Hepatocyte (in vitro differentiated cells): ENCODE measurements around the gene FHDC1. TPM values are rescaled to one million over a fixed set of nuclear protein-coding genes. Genes with fewer than 3 reads are reported as not detected.

Experiments used
- DNase-seq: peaks from one replicate; pipeline ENCODE4 v3.0.0-alpha.2; 2016; ENCODE audit warnings: low spot score
- H2AFZ ChIP-seq: fragments of 200-600 bp; sonication (generic); 2 replicates; pipeline ENCODE4 v1.6.0; 2016; ENCODE audit warnings: antibody characterized with exemption, mild to moderate bottlenecking
- H3K27ac ChIP-seq: fragments of 200-600 bp; sonication (generic); 2 replicates; pipeline ENCODE4 v1.5.1; 2016; ENCODE audit warnings: mild to moderate bottlenecking
- H3K27me3 ChIP-seq: fragments of 200-600 bp; sonication (generic); 2 replicates; pipeline ENCODE4 v1.6.1; 2016
- H3K36me3 ChIP-seq: fragments of 200-600 bp; sonication (generic); replicated peaks from 2 replicates; pipeline ENCODE4 v1.5.1; 2016; ENCODE audit warnings: low read depth; ENCODE audit not compliant: insufficient read depth
- H3K4me1 ChIP-seq: fragments of 200-600 bp; sonication (generic); 2 replicates; pipeline ENCODE4 v1.5.1; 2016; ENCODE audit warnings: mild to moderate bottlenecking, moderate library complexity; ENCODE audit not compliant: insufficient read depth
- H3K4me2 ChIP-seq: fragments of 200-600 bp; sonication (generic); 2 replicates; pipeline ENCODE4 v1.6.0; 2016
- H3K4me3 ChIP-seq: fragments of 200-600 bp; sonication (generic); 2 replicates; pipeline ENCODE4 v1.5.1; 2016; ENCODE audit warnings: mild to moderate bottlenecking
- H3K79me2 ChIP-seq: fragments of 200-600 bp; sonication (generic); 2 replicates; pipeline ENCODE4 v1.6.0; 2017; ENCODE audit warnings: mild to moderate bottlenecking
- H3K9me2 ChIP-seq: fragments of 200-600 bp; sonication (generic); replicated peaks from 2 replicates; pipeline ENCODE4 v1.6.0; 2017; ENCODE audit warnings: mild to moderate bottlenecking; ENCODE audit not compliant: insufficient read depth
- H3K9me3 ChIP-seq: fragments of 200-600 bp; sonication (generic); 2 replicates; pipeline ENCODE4 v1.5.1; 2016; ENCODE audit warnings: low read depth, mild to moderate bottlenecking
- H4K20me1 ChIP-seq: fragments of 200-600 bp; sonication (generic); 2 replicates; pipeline ENCODE4 v1.6.0; 2016; ENCODE audit warnings: mild to moderate bottlenecking; ENCODE audit not compliant: insufficient read depth, poor library complexity, severe bottlenecking
- CTCF ChIP-seq: fragments of 200-600 bp; sonication (generic); IDR thresholded peaks from 2 replicates; pipeline ENCODE4 v1.5.1; 2016; ENCODE audit warnings: antibody characterized with exemption, mild to moderate bottlenecking; ENCODE audit not compliant: poor library complexity
- EZH2 ChIP-seq: fragments of 200-600 bp; sonication (generic); IDR thresholded peaks from 2 replicates; pipeline ENCODE4 v1.6.1; 2016; ENCODE audit warnings: antibody characterized with exemption, mild to moderate bottlenecking, borderline replicate concordance
- EZH2phosphoT487 ChIP-seq: fragments of 200-600 bp; sonication (generic); IDR thresholded peaks from one replicate; pipeline ENCODE4 v1.6.1; 2018; ENCODE audit warnings: antibody characterized with exemption, mild to moderate bottlenecking, low read depth, moderate library complexity; ENCODE audit not compliant: unreplicated experiment, severe bottlenecking
- WGBS: methylation state at CpG from one replicate; pipeline ENCODE4 v1.1.6; 2016; ENCODE audit warnings: low lambda C conversion rate; ENCODE audit errors: missing lambda C conversion rate; 5-methylcytosine and 5-hydroxymethylcytosine counted together
- polyA plus RNA-seq: library from polyadenylated mRNA; unstranded; fragments of >200 nt; fragmentation: Nextera tagmentation; extraction: Ambion mirVana; gene quantifications from 2 replicates; pipeline ENCODE4 v1.2.1, GENCODE V29; 2016
- total RNA-seq: library from RNA; depleted of rRNA; stranded (reverse); fragments of >200 nt; gene quantifications from 2 replicates; pipeline ENCODE4 v1.2.3, GENCODE V29; 2014

Gene FHDC1
- total and polyA plus RNA-seq, 2 experiments from 2014 or later = 2.1 to 3.1 TPM

GRCh38 chr4:152964335-152964734 is 28.2 kb downstream of the FHDC1 start:
- no peaks in the 10 kb centered on the region for H3K36me3 ChIP-seq

GRCh38 chr4:152965611-152966010 is 29.5 kb downstream of the FHDC1 start:
- Histone ChIP-seq H3K4me2 (no peak overlapping the region), H3K27me3 (no peaks in the 10 kb centered on the region), H3K27ac (no peak overlapping the region), H3K4me1 (peaks cover 7% of the 10 kb centered on the region), H2AFZ (no peak overlapping the region), H3K79me2 (no peaks in the 10 kb centered on the region), H3K9me3 (no peaks in the 10 kb centered on the region), H4K20me1 (no peaks in the 10 kb centered on the region), H3K4me3 (no peak overlapping the region), H3K36me3 (no peaks in the 10 kb centered on the region), H3K9me2 (no peaks in the 10 kb centered on the region)
- no peak for DNase-seq
- TF ChIP-seq EZH2 (no peak), EZH2phosphoT487 (no peak), CTCF (no peak)
- 82% methylated on average over 4 of the region's 4 CpGs for WGBS

More at GRCh38 chr4:152964335-152964734, 28.2 kb downstream of the FHDC1 start:
- Histone ChIP-seq H4K20me1 (no peaks in the 10 kb centered on the region), H3K27me3 (no peaks in the 10 kb centered on the region), H3K79me2 (no peaks in the 10 kb centered on the region), H3K9me3 (no peaks in the 10 kb centered on the region), H3K4me1 (no peaks in the 10 kb centered on the region), H3K9me2 (no peaks in the 10 kb centered on the region), H2AFZ (no peak overlapping the region), H3K27ac (no peak overlapping the region), H3K4me2 (no peak overlapping the region), H3K4me3 (no peak overlapping the region)
- WGBS = 89% methylated on average over 4 of the region's 4 CpGs
- TF ChIP-seq EZH2phosphoT487 (no peak), CTCF (no peak), EZH2 (no peak)
- DNase-seq = no peak

- 75% methylated on average over 3 of the region's 3 CpGs for WGBS
- DNase-seq = no peak
- Histone ChIP-seq H3K4me1 (peaks cover 10% of the 10 kb centered on the region), H3K9me2 (no peaks in the 10 kb centered on the region), H3K27ac (no peak overlapping the region), H3K9me3 (no peaks in the 10 kb centered on the region), H3K4me2 (no peak overlapping the region), H3K36me3 (no peaks in the 10 kb centered on the region), H4K20me1 (no peaks in the 10 kb centered on the region), H3K27me3 (no peaks in the 10 kb centered on the region), H3K79me2 (no peaks in the 10 kb centered on the region), H3K4me3 (no peak overlapping the region), H2AFZ (no peak overlapping the region)
- TF ChIP-seq EZH2phosphoT487 (no peak), CTCF (no peak), EZH2 (no peak)
Measured at GRCh38 chr4:152967907-152968306, 31.8 kb downstream of the FHDC1 start.
